GM23338 (cell line): ENCODE measurements around the gene SNX2. TPM values are rescaled to one million over a fixed set of nuclear protein-coding genes. Genes with fewer than 3 reads are reported as not detected.

ENCODE experiments used
- ATAC-seq: fragments of 200-7000 bp; cut with Tn5 transposase; 3 replicates; pipeline ENCODE4 v1.9.1; 2020
- DNase-seq: peaks from one replicate; pipeline ENCODE4 v3.0.0-alpha.2; 2015; ENCODE audit warnings: low spot score
- H2AFZ ChIP-seq: fragments of 200-600 bp; sonication (generic); 2 replicates; pipeline ENCODE4 v1.8.0; 2016; ENCODE audit warnings: antibody characterized with exemption, mild to moderate bottlenecking, moderate library complexity
- H3F3A ChIP-seq: fragments of 200-600 bp; sonication (generic); replicated peaks from 2 replicates; pipeline ENCODE4 v1.8.0; 2017; ENCODE audit warnings: antibody characterized with exemption, mixed run types, low read depth
- H3K27ac ChIP-seq: fragments of 200-600 bp; sonication (generic); 2 replicates; pipeline ENCODE4 v1.6.1; 2016; ENCODE audit warnings: low read depth
- H3K27me3 ChIP-seq: fragments of 200-600 bp; sonication (generic); 2 replicates; pipeline ENCODE4 v1.8.0; 2016; ENCODE audit warnings: mild to moderate bottlenecking, mixed run types, moderate library complexity; ENCODE audit not compliant: insufficient read depth
- H3K36me3 ChIP-seq: fragments of 200-600 bp; sonication (generic); 2 replicates; pipeline ENCODE4 v1.8.0; 2016; ENCODE audit warnings: mild to moderate bottlenecking; ENCODE audit not compliant: insufficient read depth
- H3K4me1 ChIP-seq: fragments of 200-600 bp; sonication (generic); 2 replicates; pipeline ENCODE4 v1.8.0; 2016; ENCODE audit warnings: mild to moderate bottlenecking, moderate library complexity; ENCODE audit not compliant: insufficient read depth
- H3K4me2 ChIP-seq: fragments of 200-600 bp; sonication (generic); 2 replicates; pipeline ENCODE4 v1.7.1; 2017; ENCODE audit warnings: mixed run types
- H3K4me3 ChIP-seq: fragments of 200-600 bp; sonication (generic); 2 replicates; pipeline ENCODE4 v1.6.1; 2016; ENCODE audit warnings: mixed run types
- H3K79me2 ChIP-seq: fragments of 200-600 bp; sonication (generic); replicated peaks from 2 replicates; pipeline ENCODE4 v1.8.0; 2017; ENCODE audit warnings: mild to moderate bottlenecking; ENCODE audit not compliant: insufficient read depth
- H3K9me2 ChIP-seq: fragments of 200-600 bp; sonication (generic); 2 replicates; pipeline ENCODE4 v1.8.0; 2017; ENCODE audit not compliant: insufficient read depth
- H4K20me1 ChIP-seq: fragments of 200-600 bp; sonication (generic); replicated peaks from 2 replicates; pipeline ENCODE4 v1.8.0; 2017; ENCODE audit warnings: mild to moderate bottlenecking; ENCODE audit not compliant: insufficient read depth
- H3K27ac Mint-ChIP-seq: 2 replicates; pipeline ENCODE4 v1.8.0; 2020; ENCODE audit warnings: inconsistent platforms, mild to moderate bottlenecking, moderate library complexity, mixed read lengths
- H3K27me3 Mint-ChIP-seq: 3 replicates; pipeline ENCODE4 v1.8.0; 2022; ENCODE audit warnings: low read depth, mild to moderate bottlenecking, moderate library complexity, mixed read lengths, inconsistent platforms; ENCODE audit not compliant: insufficient read depth, poor library complexity
- H3K36me3 Mint-ChIP-seq: 3 replicates; pipeline ENCODE4 v1.8.0; 2021; ENCODE audit warnings: low read depth, mild to moderate bottlenecking, inconsistent platforms, moderate library complexity, mixed read lengths
- H3K4me1 Mint-ChIP-seq: 3 replicates; pipeline ENCODE4 v1.8.0; 2020; ENCODE audit warnings: mild to moderate bottlenecking, inconsistent platforms, mixed read lengths
- H3K4me3 Mint-ChIP-seq: 3 replicates; pipeline ENCODE4 v1.8.0; 2021; ENCODE audit warnings: moderate library complexity, mild to moderate bottlenecking, inconsistent platforms, mixed read lengths
- H3K9me3 Mint-ChIP-seq: 3 replicates; pipeline ENCODE4 v1.8.0; 2020; ENCODE audit warnings: moderate library complexity, mild to moderate bottlenecking, inconsistent platforms, mixed read lengths
- CREB1 ChIP-seq: fragments of 250-450 bp; sonication (Bioruptor Pico); IDR thresholded peaks from 2 replicates; pipeline ENCODE4 v1.5.0; 2020; ENCODE audit warnings: low read depth, mild to moderate bottlenecking, moderate library complexity
- CTCF ChIP-seq, 2 experiments: fragments of 200-600 bp in 1 of 2; sonication (generic) in 1 of 2; conservative IDR thresholded peaks; 2 replicates each; pipeline versions ENCODE4 v1.5.1 to v1.6.1; 2016 to 2017; ENCODE audit warnings: antibody characterized with exemption in 2 of 2, low read depth in 2 of 2, mild to moderate bottlenecking in 2 of 2, moderate library complexity in 1 of 2
- STAT1 ChIP-seq: IDR thresholded peaks from one replicate; pipeline ENCODE4 v1.6.1; 2016; ENCODE audit warnings: antibody characterized with exemption; ENCODE audit not compliant: unreplicated experiment
- ZNF462 ChIP-seq: fragments of 250-450 bp; sonication (Bioruptor Pico); IDR thresholded peaks from 2 replicates; pipeline ENCODE4 v1.5.0; 2020; ENCODE audit warnings: mild to moderate bottlenecking, moderate library complexity
- polyA plus RNA-seq: library from polyadenylated mRNA; unstranded; fragments of >200 nt; fragmentation: Nextera tagmentation; extraction: Ambion mirVana; gene quantifications from 2 replicates; pipeline ENCODE4 v1.2.1, GENCODE V29; 2016
- total RNA-seq: library from RNA; depleted of rRNA; stranded (reverse); fragments of >200 nt; shearing (Covaris generic); gene quantifications from 2 replicates; pipeline ENCODE4 v1.2.3, GENCODE V29; 2014

Gene SNX2
- total and polyA plus RNA-seq, 2 experiments from 2014 or later = 50.8 to 67.8 TPM

DNA sequence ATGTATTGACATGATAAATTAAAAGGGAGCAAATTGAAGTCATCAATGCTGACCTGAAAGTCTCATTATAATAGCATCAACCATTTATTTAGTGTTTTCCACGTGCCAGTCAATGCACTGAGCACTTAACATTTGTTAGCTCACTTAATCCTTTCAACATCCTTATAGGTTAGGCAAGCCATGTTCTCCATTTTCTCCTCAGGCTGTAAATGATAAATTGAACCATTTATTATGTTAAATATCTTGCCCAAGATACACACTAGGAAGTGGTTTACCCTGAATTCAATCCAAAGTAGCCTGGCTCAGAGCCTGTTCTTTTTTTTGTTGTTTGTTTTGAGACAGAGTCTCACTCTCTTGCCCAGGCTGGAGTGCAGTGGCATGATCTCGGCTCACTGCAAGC, 25.0 kb upstream of the SNX2 start:
- peak overlapping the region; percentile 38; the same call in 1 of the 2 replicates for H2AFZ ChIP-seq
- ATAC-seq (no peak), DNase-seq (no peak)
- Mint-ChIP-seq H3K9me3 (no peaks in the 10 kb centered on the region), H3K27me3 (no peaks in the 10 kb centered on the region), H3K36me3 (no peaks in the 10 kb centered on the region), H3K4me3 (no peak overlapping the region), H3K4me1 (peaks cover 8% of the 10 kb centered on the region), H3K27ac (no peak overlapping the region)
- H3K79me2 ChIP-seq = no peaks in the 10 kb centered on the region
- no peaks in the 10 kb centered on the region for H4K20me1 ChIP-seq
- no peaks in the 10 kb centered on the region for H3K4me1 ChIP-seq
- no peaks in the 10 kb centered on the region for H3K36me3 ChIP-seq
- TF ChIP-seq CTCF (conservative IDR thresholded peaks at IDR 0.05; ENCODE audit: low read depth in 2 of 2) = no peak
- TF ChIP-seq STAT1 = no peak
- TF ChIP-seq CREB1 (CRISPR knock-in tag) = no peak
- TF ChIP-seq ZNF462 (CRISPR knock-in tag) = no peak
- H3K27ac ChIP-seq = no peak overlapping the region
- no peaks in the 10 kb centered on the region for H3K27me3 ChIP-seq
- no peaks in the 10 kb centered on the region; the same call in 1 of the 2 replicates for H3K9me2 ChIP-seq
- H3K4me2 ChIP-seq = no peak overlapping the region
- no peaks in the 10 kb centered on the region for H3F3A ChIP-seq
- H3K4me3 ChIP-seq = no peak overlapping the region
